Effector CD8-positive, alpha-beta T cell (primary cell): ENCODE measurements around the gene KLHL3.
"Not testable (repeated sequence)": the region's sequence is repeated elsewhere in the genome, so short reads cannot be mapped to it uniquely, and the experiment has no call there.

Experiments used
- DNase-seq: peaks from one replicate; lab custom pipeline; 2025; lab: John Stamatoyannopoulos, UW

The KLHL3 gene

DNA sequence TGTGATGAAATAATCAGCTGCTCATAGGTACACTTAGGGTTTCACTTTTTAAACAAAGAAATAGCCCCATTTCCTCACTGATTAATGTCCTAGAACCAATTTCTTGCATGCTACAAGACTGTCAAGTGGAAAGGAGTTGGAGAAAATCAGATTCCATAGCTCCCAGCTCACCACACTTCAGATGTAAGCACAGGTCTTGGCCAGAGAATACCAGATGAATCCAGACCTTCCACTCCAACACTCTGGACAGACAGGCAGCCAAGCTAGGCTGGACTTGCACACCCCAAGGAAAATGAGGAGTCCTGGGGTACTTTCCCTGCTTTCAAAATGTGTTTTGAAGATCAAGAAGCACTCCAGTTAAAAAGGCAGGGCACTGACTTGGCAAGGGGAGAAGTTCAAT, 68.5 kb downstream of the KLHL3 start:
- no peak for DNase-seq

DNA sequence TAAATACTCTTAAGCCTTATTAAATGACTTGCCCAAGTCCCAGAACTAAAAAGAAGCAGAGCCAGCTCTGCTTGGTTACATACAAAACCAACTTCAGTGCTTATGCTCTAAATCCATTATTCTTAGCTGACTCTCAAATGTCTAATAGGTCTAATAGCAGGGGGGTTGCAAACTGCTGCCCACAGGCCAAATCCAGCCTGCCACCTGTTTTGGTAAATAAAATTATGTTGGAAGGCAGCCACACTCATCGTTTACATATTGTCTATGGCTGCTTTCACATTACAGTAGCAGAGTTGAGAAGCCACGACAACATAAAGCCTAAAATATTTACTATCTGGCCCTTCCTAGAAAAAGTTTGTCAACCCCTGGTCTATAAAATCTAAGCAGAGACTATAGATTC, 69.0 kb downstream of the KLHL3 start:
- DNase-seq = no peak

DNA sequence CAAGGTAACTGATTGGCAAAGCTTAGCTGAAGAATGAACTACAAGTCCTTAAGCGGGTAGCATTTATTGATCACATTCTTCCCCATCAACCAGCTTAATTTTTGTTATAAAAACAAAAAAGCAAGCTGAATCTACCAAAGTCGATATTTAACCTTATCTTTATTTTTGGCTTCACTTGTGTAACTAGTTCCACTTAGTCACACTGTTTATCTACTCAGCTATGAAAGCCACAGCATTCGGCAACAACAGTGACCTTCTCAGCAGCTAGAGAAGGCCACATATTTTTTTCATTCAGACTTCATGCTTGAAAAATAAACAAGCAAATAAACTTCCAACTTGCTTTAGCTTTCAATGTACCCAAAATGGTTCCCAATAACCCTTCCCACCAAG, 69.4 kb downstream of the KLHL3 start:
- no peak for DNase-seq

DNA sequence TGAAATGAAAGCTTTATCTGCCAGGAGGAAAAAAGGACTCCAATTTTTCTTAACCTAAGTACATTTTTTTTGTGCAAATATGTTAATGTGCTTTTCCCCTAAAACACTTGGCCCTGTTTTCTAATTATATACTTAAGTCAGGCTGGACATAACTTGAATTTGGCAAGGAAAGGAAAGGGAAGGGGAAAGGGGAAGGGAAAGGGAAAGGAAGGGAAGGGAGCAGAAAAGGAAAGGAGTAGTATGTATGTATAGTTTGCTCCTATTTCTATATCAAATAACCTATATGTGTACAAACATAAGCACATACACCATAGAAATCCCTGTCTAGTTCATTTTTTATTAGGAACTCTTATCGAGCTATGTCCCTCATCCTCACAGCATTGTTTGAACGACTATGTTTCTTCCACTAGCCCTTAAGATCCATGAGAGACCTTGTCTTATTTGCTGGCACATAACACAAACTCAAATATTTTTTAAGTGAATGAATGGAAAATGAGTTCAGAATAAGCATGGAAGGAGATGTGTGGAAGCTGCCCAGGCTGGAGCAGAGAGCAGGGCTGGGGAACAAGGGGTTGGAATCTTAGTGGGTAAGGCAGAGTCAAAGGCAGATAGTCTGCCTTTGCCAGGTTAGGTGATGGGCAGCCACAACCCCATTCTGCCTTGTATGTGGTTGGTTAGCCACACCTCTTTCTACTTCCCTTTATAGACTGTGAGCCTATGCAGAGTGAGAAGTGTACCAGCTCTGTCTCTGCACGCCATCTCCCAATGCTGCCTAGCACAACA, 70.0 kb downstream of the KLHL3 start:
- no peak for DNase-seq

DNA sequence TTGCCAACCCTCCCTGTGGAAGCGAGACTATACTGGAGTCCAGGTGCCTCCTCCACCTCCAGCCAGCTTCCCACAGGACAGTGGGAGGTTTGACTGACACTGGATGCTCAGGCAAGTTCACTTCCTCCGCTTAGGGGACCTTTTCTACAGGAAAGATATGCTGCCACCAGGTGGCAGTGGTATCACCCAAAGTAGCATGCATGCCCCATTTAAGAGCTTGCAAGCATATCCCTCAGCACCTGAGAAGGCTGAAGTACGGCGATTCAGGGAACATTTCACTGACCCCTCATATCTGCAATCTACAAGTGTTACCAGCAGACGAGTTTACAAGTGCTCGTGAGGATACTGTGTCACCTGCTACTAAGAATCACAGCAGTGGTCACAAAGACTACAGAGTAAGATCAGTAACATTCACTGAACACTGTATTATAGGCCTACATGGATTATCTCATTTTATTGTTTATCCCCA, 75.5 kb downstream of the KLHL3 start:
- DNase-seq = peak; percentile 40

DNA sequence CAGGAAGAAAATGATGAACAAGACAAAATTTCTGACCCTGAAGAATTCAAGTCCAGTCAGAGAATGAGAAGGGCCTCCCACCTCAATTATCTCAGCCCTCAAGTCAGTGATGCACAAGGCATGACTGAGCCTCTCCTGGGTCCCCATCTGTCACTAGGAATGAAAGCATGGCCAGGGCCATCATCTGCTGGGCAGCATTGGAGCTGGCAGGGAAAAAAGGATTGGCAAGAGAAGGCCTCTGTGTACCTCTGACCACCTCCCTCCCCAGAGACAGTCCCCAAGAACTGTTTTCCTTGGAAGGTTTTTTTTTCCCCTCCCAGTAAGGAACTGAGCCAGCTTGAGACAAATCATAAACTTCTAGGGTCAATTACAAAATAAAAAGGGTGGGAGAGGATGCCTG, 76.7 kb downstream of the KLHL3 start:
- no peak for DNase-seq

DNA sequence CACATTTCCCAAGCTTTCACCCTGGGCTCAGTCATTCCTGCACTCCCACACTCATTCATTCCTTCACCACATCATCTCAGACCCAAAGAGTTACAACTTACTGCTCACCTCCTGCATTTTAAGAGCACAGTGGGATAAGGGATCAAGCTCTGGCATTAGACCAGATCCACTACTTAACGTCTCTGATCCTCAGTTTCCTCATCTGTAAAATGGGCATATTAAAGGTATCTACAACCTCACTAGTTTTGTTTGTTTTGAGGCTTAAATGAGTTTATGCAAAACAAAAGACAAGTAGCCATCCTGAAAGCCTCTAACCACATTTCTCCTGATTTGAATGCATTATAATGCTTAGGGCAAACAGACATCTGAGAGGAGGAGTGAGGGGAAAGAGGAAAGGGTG, 77.6 kb downstream of the KLHL3 start:
- DNase-seq = no peak

DNA sequence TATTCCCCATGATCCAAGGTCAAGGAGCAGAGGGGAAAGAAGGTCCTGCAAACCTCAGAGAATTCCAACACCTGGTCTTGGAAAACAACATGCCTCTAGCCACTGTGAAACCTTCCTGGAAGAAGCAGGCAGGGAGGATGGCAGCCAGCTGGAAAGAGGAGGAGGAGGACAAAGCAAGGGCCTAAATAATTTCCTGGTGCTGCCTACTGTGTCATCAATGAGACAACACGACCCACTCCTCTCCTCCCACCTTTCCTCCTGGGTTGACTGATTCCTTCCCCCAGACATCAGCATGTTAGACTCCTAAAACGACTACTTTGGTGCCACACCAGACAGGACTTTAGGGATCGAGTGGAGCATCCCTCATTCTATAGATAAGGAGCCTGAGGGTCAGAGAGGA, 78.8 kb downstream of the KLHL3 start:
- no peak for DNase-seq

DNA sequence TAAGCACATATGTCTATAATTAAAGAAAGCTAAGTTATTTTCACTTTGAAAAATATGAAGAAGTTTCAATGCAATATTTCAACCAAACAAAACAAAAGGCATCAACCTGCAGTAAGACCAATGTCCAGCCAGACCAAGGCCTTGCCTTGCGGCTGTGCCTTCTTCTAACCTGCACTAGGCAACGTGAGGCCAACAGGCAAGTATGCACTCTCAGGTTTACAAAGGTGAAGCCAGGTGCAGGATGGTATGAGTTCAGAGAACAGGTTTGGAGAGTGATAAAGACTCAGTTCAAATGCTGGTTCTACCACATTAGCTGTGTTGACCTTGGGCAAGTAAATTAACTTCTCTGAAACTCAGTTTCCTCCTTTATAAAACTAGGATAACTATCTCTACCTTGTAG, 79.3 kb downstream of the KLHL3 start:
- no peak for DNase-seq

DNA sequence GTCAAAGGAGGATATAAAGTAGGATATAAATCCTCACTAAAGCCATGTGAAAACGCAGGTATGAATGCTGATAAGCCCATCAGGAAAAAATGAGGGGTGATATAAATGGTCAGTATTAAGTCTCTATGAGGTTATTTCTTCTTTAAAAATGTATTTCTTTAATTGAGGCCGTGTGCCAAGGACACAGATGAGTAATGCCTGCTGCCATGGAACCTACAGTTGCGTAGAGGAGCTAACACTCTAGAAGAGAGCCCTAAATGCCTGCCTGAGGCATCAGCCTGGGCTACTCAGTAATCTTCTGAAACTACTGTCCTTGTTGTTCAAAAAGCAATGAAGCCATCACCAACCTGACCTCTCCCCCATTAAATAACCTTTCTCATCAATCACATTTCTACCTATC, 84.9 kb downstream of the KLHL3 start:
- DNase-seq = no peak

DNA sequence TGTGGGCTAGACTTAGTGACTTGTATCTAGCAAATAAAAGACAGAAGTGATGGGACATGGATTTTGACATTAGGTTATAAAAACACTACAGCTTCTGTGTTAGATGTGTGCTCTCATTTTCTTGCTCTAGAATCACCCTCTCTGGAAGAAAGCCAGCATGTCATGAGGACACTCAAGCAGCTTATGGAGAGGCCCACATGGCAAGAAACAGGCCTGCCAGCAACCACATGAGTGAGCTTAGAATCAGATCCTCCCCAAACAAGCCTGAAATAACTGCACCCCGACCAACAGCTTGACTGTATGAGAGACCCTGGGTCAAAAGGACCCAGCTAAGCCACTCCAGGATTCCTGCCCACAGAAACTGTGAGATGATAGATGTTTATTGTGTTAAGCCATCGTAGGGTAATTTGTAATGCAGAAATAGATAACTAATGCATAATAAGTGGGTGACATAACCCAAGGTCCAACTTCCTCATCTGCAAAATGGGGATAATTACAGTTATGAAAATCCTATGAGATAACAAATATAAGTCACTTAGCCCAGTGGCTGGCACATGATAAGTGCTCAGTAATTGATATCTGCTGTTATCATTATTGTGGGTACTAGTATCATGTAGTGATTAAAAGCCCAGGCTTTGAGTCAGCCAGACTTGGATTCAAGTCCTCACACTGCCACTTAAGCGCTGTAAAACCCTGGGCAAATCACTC, 86.5 kb downstream of the KLHL3 start:
- no peak for DNase-seq

DNA sequence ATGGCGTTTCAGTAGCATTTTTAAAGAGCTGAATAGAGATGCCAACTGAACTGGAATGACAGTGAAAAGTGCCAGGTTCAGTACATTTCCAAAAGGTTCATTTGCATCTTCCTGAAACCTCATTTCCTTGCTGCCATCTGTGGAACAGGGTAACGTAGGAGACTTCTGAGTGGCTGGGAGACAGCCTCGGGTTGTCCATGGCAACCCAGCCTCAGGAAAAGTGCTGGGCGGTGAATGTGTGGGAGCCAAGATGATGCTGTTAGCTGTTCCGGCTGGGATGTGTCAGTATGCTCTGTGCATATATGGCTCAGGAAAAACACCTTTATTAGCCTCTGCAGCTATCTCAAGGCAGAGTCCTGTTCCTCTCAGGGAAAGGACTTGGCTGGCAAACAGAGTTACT, 87.5 kb downstream of the KLHL3 start:
- DNase-seq = no peak

DNA sequence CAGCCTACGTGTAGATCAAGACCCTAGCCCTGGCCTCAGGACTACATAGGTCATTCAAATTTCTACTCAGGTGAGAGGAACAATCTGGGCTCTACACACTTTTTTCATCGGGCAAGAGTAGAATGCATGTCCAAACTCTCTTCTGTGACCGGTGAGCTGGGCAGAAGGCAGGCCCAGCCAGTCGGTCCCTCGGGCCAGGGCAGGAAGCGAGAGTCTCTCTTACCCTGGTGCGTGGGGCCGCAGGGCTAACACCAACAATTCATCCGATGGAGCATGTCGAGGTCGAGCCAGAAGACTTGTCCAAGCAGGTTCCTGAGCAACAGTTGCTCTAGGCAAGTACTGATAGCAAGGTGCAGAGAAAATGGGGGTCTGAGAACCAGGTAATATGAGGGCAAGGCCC, 88.5 kb downstream of the KLHL3 start:
- DNase-seq = no peak

DNA sequence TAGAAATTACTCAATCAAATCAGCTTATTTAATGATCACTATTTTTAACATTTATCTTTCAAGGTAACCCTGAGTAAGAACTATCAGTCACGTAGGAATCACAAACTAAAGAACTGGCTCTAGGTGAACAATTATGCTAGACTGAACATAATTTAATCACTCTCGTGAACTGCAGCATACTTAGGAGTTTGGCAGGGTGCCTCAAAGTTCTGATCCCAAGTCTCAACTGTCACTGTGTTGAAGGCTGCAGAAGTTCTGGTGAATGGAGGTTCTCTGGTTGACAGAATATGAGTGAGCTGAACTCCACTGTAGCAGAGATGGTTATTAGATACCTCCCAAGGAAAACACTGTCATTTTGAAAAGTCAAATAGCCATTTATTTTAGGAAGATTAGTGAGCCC, 89.1 kb downstream of the KLHL3 start:
- no peak for DNase-seq

DNA sequence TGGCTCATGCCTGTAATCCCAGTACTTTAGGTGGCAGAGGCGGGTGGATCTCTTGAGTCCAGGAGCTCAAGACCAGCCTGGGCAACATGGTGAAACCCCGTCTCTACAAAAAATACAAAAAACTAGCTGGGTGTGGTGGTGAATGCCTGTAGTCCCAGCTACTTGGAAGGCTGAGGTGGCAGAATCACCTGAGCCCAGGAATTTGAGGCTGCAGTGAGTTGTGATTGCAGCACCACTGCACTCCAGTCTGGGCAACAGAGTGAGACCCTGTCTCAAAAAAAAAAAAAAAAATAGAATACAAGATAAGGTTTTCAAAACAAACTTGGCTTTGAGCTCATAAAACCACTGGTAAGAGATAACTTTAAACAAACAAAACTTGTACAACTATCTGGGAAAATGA, 92.8 kb downstream of the KLHL3 start:
- not testable (repeated sequence) for DNase-seq

DNA sequence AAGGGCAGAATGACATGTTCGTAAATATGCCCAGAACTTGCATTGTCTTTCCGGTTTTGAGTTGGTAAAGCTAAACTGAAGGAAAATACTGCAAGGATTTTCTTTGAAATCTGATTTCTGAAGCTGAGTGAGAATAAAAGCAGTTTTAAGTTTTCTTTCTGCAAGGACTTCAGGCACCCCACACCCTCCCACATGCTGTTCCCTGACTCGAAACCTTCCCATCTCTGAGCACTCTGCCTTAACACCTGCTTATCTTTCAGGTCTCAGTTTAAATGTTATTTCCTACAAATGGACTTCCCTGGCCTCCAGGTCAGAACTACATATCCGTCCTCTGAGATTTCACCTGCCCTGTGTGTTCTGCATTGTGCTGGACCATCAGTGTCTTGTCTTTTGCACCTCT, 93.8 kb downstream of the KLHL3 start:
- DNase-seq = no peak

DNA sequence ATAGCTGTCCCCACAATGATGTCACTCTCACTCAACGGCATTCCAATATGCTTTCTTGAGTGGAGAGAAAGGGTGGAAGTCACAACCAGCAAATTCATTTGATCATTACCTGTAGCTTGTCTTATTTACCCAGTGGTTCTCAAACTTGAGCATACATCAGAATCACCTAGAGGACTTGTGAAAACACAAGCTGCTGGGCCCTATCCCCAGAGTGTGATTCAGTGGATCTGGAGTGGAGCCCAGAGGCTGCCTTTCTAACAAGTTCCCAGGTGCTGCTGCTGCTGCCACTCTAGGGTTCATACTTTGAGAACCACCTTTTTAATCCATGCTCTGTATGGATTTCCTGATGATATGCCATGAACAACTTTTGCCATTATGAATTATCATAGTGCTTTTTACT, 94.7 kb downstream of the KLHL3 start:
- no peak for DNase-seq

DNA sequence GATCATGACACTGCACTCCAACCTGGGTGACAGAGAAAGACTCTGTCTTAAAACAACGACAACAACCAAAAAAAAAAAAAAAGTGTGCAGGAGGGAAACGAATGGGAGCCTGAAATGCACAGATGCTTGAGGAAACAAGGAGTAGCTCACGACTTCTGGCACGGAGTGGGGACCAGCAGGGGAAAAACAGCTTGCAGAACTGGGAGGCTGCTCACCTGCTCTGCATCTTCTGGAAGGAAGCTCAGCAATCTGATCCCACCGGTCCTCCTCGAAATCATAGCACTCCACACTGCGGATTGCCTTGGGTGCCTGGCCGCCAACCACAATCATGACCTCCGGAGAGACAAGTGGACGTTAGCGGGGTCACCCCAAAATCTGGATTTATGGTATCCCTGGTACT, 96.2 kb downstream of the KLHL3 start:
- DNase-seq = no peak

DNA sequence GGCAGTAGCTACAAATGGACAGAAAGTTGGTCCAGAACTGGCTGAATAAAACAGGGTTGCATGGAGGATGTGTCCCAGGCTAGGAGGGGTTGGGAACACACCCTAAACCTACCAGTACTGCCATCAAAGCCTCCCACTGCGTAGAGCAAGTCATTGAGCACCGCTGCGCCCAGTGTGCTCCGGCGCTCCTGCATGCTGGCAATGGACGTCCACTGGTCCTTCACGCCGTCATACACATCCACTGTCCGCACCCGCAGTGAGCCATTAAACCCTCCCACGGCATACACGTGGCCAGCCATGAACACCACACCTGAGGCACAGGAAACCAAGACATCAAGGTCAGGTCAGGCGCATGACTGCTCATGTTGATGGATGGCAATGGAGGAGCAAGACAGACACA, 97.0 kb downstream of the KLHL3 start:
- no peak for DNase-seq

DNA sequence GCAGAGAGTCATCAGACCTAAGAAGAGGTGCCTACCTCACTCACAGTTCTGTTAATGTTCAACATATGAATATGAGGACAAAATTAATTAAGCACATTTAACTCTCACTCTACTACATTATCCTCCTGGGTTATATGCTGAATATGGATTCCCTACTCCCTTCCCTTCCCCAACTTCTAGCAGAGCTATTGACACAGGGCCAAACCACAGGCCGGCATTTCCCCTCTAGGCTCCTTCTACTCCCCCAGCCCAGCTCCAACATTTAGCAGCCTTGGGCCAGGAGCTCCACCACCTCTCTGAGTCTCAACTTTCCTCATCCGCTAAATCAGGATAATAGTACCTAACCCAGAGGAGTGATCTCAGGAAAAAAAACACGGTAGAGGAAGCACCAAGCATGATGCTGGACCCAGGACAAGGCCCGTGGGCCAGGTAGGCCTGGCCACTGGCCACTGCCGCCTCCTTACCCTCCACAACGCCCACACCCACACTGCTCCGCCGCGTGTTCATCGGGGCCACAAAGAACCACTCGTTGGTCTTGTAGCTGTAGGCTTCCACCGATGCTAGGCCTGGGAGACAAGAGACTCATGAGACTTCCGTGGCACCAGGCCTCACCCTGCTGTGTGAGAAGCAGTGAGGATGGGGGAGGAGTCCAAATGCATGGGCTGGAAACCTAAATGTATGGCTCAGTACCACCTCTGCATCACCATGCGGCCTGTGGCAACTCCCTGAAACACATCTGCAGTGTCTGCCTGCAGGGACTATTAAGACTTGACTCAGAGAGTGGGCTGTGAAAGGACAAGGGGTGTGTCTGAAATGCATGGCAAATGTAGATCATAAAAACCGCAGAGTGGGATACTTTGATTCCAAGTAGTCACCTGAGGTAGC, 98.8 kb downstream of the KLHL3 start:
- DNase-seq = no peak

DNA sequence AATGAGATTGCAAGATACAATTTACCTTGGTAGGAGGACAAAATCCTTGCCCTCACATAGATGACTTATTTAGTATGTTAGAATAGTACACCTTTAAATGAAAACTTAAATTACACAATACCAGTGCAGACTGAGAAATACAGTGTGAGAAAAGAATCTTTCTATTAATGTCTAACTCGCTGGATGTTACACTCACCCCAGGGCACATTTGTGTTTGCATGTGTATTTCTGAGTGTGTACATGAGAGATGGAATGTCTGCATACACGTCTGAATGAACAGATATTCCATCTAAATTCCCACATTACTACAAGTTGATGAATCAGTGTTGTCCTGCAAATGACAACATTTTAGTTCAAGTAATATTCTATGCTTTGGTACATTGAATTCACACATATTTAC, 99.8 kb downstream of the KLHL3 start:
- DNase-seq = no peak

DNA sequence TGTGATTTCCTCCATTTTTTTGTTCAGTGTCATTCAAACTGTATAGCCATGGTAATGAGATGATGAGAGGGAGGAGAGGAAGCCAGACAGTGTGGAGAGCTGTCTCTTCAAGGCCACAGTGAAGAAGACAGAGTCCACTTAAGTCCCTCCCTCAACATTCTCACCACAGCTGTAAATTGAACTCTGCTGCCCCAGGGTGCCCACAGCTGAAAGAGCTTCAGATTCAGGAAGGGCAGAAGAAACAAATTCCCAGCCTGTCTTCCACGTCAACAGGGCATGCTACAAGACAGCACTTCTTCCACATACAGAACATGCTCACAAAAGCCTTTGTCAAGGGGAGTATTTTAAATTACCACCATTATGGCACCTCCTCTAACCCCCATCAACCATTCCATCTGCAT, 100.4 kb downstream of the KLHL3 start:
- no peak for DNase-seq

DNA sequence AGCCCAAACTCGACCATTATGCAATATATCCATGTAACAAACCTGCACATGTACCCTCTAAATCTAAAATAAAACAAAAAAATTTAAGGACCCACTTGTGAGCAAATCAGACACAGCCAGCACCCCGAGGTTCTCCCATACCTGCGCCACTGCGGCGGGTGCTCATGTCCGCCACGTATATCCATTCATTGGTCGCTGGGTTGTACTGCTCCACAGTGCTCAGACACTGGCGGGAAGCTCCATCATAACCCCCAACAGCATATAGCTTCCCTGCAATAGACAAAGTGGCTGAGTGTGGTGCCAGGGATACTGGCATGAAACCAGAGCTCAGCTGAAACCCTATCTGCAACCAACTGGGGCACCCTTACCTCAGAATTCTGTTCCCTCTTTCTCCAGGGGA, 102.0 kb downstream of the KLHL3 start:
- no peak for DNase-seq
